Kidney (tissue), 14 donors: ENCODE results near the gene TNFRSF1B. TPM values are rescaled to one million over a fixed set of nuclear protein-coding genes. Genes with fewer than 3 reads are reported as not detected.

ENCODE experiments used
- DNase-seq, 5 donors: peaks; one replicate each; pipeline ENCODE4 v3.0.0-alpha.2; 2013 to 2020
- FAIRE-seq: peaks from 2 replicates; lab custom pipeline; 2012; peaks lifted over from hg19 to GRCh38; lab: Jason Lieb, UNC
- H3K27ac ChIP-seq, 2 donors: one replicate each; pipeline ENCODE4 v1.7.0; 2013; ENCODE audit warnings: low read depth in 2 of 2, low read length in 2 of 2, inconsistent platforms in 1 of 2
- H3K27me3 ChIP-seq: one replicate; pipeline ENCODE4 v1.7.1; 2013; ENCODE audit warnings: low read length, inconsistent platforms; ENCODE audit not compliant: control insufficient read depth, insufficient read depth
- H3K36me3 ChIP-seq, 3 donors: one replicate each; pipeline versions ENCODE4 v1.7.0 to v1.7.1; 2013; ENCODE audit warnings: low read length in 3 of 3, control low read depth in 1 of 3, inconsistent platforms in 1 of 3; ENCODE audit not compliant: insufficient read depth in 3 of 3, control insufficient read depth in 2 of 3
- H3K4me1 ChIP-seq, 3 donors: one replicate each; pipeline versions ENCODE4 v1.7.0 to v1.7.1; 2013; ENCODE audit warnings: low read length in 3 of 3, inconsistent platforms in 1 of 3, low read depth in 1 of 3; ENCODE audit not compliant: control insufficient read depth in 2 of 3, insufficient read depth in 2 of 3
- H3K4me3 ChIP-seq, 3 donors: one replicate each; pipeline versions ENCODE4 v1.7.0 to v1.8.1; 2013; ENCODE audit warnings: low read length in 3 of 3, control low read depth in 1 of 3, inconsistent platforms in 1 of 3
- H3K9ac ChIP-seq, 3 donors: one replicate each; pipeline versions ENCODE4 v1.7.0 to v1.7.1; 2013; ENCODE audit warnings: low read length in 3 of 3, control low read depth in 1 of 3, inconsistent platforms in 1 of 3
- H3K9me3 ChIP-seq, 3 donors: one replicate each; pipeline versions ENCODE4 v1.7.0 to v1.7.1; 2013; ENCODE audit warnings: low read length in 3 of 3, control low read depth in 1 of 3, inconsistent platforms in 1 of 3; ENCODE audit not compliant: control insufficient read depth in 2 of 3, insufficient read depth in 1 of 3
- CTCF ChIP-seq: IDR thresholded peaks from 3 replicates; pipeline ENCODE4 v1.5.1; 2012; ENCODE audit warnings: mild to moderate bottlenecking, moderate library complexity, borderline replicate concordance; ENCODE audit not compliant: insufficient read depth; ENCODE audit errors: extremely low read depth
- intact Hi-C: fragments of 100-400 bp; cut with DNase I; formaldehyde crosslinking; loops from one replicate; pipeline ENCODE4 v1.11.1; 2022
- polyA plus RNA-seq: library from polyadenylated mRNA; stranded (reverse); fragments of 350-450 nt; fragmentation: Illumina TruSeq; extraction: RNeasy Lipid Tissue Mini Kit (QIAGEN cat#74804); gene quantifications from one replicate; pipeline ENCODE4 v1.2.3, GENCODE V29; 2014; ENCODE audit warnings: low read depth, low replicate concordance; ENCODE audit not compliant: insufficient read depth
- total RNA-seq: library from RNA; stranded (reverse); fragmentation: NEBNext Ultra II Directional; extraction: Animal tissue kit (Norgen Biotek cat#: 25700); gene quantifications from one replicate; pipeline ENCODE4 v1.2.1, GENCODE V29; 2021
- donor health status: control.
- donor health status: control.
- donor health status: control.
- donor health status: control.
- donor health status: control.
- donor health status: DM: yes; HTN: yes; CAD: no.
- donor health status: Normal renal cell carcinoma (clear cell type).

The TNFRSF1B gene
- total and polyA plus RNA-seq, 2 donors from 2014 or later = 7.7 to 47.1 TPM

GRCh38 chr1:12159816-12160215, 7.0 kb upstream of the TNFRSF1B start:
- no peak for TF ChIP-seq CTCF
- Histone ChIP-seq H3K27ac (no peak overlapping the region), H3K27me3 (no peaks in the 10 kb centered on the region), H3K9me3 (no peaks in the 10 kb centered on the region), H3K9ac (no peak overlapping the region), H3K4me1 (peaks cover 0 to 15% (median 0%) of the 10 kb centered on the region in 3 donors), H3K36me3 (no peaks in the 10 kb centered on the region), H3K4me3 (no peak overlapping the region)
- FAIRE-seq (no peak), DNase-seq (peak in 1 of 5 donors; percentile 68)
- intact Hi-C loops = no loop called here

GRCh38 chr1:12161324-12161661, 5.5 kb upstream of the TNFRSF1B start:
- Histone ChIP-seq H3K9ac (no peak overlapping the region), H3K4me1 (peaks cover 0 to 15% (median 0%) of the 10 kb centered on the region in 3 donors), H3K36me3 (no peaks in the 10 kb centered on the region), H3K9me3 (no peaks in the 10 kb centered on the region), H3K4me3 (no peak overlapping the region), H3K27ac (peak overlapping the region in 1 of 2 donors; percentile 75), H3K27me3 (no peaks in the 10 kb centered on the region)
- TF ChIP-seq CTCF = no peak
- DNase-seq (no peak), FAIRE-seq (no peak)
- intact Hi-C loops = no loop called here

GRCh38 chr1:12161662-12162458, 4.9 kb upstream of the TNFRSF1B start:
- no peaks in the 10 kb centered on the region for H3K9me3 ChIP-seq
- H3K4me3 ChIP-seq = no peak overlapping the region
- no peak for FAIRE-seq
- no peaks in the 10 kb centered on the region for H3K27me3 ChIP-seq
- peak in 2 of 5 donors; percentile 81 to 97 for DNase-seq
- intact Hi-C loops = no loop called here
- H3K27ac ChIP-seq = peak overlapping the region in 1 of 2 donors; percentile 75
- H3K4me1 ChIP-seq = peaks cover 0 to 15% (median 0%) of the 10 kb centered on the region in 3 donors
- H3K36me3 ChIP-seq = no peaks in the 10 kb centered on the region
- no peak for TF ChIP-seq CTCF
- H3K9ac ChIP-seq = no peak overlapping the region
